Sigmoid colon (tissue), 4 donors: Measurements from ENCODE around the gene BRPF3.

Source experiments
- CTCF ChIP-seq, 4 experiments: fragments of 450-650 bp in 3 of 4; fragments of 200-600 bp in 1 of 4; IDR thresholded peaks; one replicate each; pipeline ENCODE4 v1.5.1; 2016 to 2019; ENCODE audit warnings: antibody characterized with exemption in 4 of 4, mild to moderate bottlenecking in 3 of 4, moderate library complexity in 2 of 4
- EP300 ChIP-seq, 4 donors: sonication (generic); formaldehyde crosslinking; IDR thresholded peaks; one replicate each; pipeline ENCODE4 v1.6.1; 2017; ENCODE audit warnings: antibody characterized with exemption in 4 of 4
- POLR2AphosphoS5 ChIP-seq, 4 donors: sonication (generic); formaldehyde crosslinking; IDR thresholded peaks; one replicate each; pipeline ENCODE4 v1.6.1; 2017; ENCODE audit warnings: antibody characterized with exemption in 4 of 4

- no peak for TF ChIP-seq POLR2AphosphoS5 (IDR thresholded peaks at IDR 0.05)
- no peak for TF ChIP-seq CTCF (IDR thresholded peaks at IDR 0.05)
- no peak for TF ChIP-seq EP300 (IDR thresholded peaks at IDR 0.05)
These were observed 52.4 kb downstream of the BRPF3 start for GRCh38 chr6:36248980-36249379.
